GM18520 (cell line): ENCODE data around the gene TYK2.
A peak's percentile ranks its signal among the peaks of the same experiment; 100 is the strongest.
"Not testable (repeated sequence)": the region's sequence is repeated elsewhere in the genome, so short reads cannot be mapped to it uniquely, and the experiment has no call there.

Experiments used
- ATAC-seq: cut with Tn5 transposase; IDR thresholded peaks from one replicate; pipeline ENCODE4 v1.9.1; 2021; ENCODE audit not compliant: unreplicated experiment

Gene TYK2

DNA sequence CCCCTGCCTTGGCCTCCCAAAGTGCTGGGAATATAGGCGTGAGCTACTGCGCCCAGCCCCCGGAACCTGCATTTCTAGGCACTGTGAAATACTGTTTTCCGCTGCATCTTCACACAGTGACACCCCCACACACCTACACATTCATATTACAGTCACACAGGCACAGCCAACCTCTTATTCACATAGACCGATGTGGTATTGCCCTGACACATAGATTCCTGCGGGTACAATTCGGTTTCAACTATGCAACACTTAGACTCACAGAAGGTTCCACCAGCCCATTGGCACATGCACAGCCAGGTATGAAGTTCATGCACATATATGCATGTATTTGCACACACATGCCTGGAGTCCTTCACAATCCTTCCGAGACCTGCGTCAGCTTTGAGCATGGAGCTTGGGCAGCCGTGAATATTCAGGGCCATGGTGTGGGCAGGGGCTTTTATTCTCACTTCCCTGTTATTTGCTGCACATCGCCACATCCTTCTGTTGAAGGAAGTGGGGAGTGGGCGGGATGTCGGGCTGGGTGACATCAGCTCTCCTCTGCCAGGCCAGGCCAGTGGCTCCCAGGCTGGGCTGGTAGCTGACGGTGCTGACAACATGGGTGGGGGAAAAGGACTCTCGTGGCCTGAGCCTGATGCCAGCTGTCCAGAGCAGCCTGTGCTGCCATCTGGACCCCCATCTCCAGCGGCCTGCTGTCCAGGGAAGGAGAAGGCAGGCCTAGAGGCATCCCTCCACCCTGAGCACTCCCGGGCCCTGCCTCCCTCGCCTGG, 28.3 kb upstream of the TYK2 start:
- no peak for ATAC-seq

DNA sequence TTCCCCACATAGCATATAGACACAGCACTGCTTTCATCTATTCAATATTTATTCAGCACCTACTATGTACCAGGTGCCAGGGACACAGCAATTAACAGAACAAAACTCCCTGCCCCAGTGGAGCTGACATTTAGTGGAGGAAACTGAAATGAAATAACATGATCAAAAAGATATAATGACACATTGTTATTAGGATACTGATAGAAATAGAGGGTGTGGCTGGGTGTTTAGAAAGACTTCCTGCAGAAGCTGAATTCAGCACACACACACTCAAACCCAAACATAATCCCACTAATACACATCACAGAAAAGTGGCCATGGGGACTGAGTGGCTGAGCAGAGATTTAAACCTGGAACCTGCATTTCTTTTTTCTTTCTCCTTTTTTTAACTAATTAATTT, 26.7 kb upstream of the TYK2 start:
- no peak for ATAC-seq

DNA sequence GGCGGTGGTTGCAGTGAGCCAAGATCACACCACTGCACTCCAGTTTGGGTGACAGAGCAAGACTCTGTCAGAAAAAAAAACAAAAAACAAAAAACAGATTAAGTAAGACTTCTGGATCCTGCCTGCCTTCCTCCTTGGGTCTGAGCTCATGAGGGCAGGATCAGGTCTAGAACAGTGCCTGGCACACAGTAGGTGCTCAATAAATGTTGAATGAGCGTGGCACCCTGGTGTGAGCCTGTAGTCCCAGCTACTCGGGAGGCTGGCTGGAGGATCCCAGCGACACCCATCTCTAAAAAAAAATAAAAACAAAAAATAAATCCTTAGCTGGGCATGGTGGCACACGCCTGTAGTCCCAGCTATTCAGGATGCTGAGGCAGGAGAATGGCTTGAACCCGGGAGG, 25.8 kb upstream of the TYK2 start:
- ATAC-seq: no peak

DNA sequence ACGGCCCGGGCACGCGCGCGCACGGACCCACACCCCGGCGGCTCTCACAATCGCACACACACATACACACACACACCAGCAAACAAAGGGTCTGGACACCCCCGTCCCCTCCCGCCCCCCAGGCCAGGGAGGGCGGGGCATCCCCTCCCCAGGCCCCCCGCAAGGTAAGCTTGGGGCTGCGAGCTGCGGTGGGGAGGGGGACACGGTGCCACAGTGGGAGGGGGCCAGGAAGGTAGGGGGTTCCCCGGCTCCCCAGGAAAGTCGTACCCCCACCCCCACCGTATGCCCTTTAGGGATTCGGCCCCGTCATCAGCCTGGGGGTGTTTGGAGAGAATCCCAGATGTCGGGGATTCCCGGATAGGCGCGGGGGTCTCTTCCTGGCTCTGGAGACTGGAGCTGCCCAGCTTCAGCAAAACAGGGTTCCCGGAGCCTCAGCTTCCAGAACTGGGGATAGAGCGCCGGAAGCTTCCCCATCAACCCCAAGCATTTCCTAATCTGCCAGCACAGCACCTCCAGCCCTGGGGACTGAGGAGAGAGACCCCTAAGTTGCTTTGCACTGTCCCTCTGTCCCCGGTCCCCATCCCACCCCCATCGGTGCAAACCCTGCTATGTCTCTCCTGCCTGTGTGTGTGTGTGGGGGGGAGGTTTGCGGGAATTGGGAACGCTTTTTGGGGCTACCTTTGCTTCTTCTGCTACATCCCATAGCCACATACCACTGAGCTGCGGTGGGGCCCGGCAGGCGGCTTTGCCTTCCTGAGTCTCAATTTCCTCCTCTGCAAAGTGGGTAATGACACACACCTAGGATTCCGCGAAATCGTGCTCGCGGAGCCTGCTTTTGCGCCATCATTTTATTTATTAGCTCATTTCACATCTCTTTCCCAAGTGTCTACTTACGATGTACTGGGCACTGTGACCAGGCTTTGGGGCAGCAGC, 24.8 kb upstream of the TYK2 start:
- no peak for ATAC-seq

DNA sequence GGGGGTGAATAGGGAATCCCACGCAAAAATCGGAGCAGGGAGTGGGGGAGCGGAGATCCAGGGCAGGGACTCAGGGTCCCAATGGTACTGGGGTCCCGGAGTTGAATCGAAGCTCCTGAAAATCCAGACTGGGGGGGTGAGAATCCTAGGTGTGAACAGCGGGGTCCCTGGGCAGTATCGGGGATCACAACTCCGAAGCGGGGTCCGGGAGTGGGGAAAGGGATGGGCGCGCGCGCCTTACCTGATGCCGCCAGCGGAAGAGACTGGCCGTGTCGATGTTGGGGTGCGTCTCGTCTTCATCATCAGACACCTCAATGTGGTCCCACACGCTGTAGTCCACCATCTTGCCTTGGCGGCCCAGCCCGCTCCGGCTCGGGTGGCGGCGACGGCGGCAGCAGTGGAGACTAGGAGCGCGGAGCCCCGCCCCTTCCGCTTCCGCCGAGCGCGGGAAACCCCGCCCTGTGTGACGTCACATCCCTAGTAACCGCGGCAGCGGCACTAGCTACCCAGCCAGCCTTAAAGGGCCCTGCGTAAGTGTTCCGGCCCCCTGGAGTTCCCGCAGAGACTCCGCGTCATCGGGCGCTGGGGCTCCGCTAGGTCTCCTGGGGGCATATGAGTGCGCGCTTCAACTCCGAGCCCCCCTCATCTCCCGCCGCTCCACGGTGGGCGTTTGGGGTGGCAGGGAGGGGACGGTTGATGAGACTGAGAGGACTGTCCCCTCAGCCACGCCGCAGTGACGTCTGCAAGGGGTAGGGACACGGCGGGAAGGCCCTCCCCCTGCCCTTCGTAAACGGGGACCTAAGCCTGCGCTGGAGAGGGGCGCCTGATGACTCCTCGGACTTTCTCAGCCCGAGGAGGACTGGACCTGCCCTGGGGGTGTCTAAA, 23.0 kb upstream of the TYK2 start, which contains the start of gene CDC37:
Gene CDC37 (minus strand): TSS at position 406 of the 885 bp plus-strand sequence. CDS start 63 bp downstream, at position 343.
- ATAC-seq: peak; percentile 77

DNA sequence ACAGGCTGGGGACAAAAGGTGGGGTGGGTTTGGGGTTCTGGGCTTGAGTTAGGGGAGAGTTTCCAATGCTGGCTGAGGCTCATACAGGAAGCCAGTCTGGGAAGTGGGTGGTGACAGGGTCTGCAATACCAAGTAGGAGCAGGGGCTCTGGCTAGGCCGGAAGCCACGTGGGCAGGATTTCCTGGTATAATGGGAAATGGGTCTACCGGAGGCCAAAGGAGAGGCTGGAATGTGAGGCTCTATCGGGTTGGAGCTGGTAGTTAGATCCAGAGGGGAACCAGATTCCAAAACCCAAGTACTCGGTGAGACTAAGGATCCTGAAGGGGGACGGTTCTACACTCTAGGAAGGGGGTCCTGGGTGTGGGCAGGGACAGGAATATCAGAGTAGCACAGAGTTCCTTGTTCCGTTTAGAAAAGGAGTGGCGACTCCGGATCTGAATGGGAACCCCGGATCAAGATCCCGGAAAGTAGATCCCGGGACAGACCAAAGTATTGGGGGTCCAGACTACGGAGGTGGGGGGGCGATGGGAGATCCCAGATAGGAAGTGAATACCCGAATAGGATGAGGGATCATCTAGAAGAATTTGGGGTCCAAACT, 22.2 kb upstream of the TYK2 start:
- no peak for ATAC-seq

DNA sequence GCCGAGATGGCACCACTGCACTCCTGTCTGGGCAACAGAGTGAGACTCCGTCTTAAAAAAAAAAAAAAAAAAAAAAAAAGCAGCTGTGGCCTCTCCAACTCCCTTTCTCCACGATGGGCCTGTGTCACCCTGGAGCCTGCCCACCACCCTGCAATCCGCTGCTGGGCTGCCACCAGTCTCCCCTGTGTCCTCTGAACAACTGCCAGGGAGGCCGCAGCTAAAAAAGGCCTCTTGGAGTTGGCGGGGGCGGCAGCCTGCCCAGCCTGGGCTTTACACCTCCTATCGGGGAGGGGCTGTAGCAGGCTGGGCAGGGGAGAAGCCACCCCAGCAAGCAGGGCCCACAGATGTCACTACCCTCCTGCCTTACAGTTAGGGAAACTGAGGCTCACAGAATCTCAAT, 19.5 kb upstream of the TYK2 start:
- no peak for ATAC-seq

DNA sequence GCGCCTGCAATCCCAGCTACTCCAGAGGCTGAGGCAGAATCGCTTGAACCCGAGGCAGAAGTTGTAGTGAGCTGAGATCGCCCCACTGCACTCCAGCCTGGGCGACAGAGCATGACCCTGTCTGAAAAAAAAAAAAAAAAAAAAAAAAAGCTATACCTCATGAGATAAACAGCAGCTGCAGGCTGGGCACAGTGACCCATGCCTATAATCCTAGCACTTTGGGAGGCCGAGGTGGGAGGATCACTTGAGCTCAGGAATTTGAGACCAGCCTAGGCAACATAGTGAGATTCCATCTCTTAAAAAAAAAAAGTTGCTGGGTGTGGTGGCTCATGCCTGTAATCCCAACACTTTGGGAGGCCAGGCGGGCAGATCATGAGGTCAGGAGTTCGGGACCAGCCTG, 19.0 kb upstream of the TYK2 start:
- not testable (repeated sequence) for ATAC-seq

DNA sequence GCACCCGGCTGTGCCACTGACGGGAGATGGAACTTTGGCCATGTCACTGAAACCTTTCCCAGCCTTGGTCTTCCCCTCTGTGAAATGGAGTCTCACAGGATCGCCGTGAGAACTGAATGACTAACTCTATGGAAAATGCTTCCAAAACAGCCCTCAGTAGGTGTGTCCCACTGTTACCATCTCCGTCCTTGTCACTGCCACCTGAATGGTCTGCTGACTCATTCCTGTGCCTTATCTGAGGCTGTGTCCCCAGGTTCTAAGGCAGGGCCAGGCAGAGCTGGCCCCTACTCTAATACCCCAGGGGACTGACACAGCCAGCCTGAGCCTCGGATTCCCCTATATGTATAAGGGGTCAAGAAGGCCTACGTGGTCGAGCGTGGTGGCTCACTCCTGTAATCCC, 18.4 kb upstream of the TYK2 start:
- no peak for ATAC-seq

DNA sequence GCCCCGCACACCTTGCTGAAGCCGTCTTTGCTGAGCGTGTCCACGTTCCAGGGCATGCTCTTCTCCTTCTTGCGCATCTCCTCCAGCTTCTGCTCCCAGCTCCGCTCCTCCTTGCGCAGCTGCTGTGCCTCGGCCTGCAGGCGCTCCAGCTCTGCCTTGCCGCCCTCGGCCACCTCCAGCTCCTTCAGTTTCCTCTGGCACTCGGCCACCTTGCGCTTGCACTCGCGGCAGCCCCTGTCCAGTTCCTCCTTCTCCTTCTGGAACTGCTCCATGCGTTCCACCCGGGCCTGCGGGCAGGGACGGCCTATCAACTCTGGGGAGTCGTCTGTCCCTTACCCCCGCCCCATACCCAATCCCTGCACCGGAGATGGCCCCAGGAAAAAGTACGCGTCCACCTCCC, 15.5 kb upstream of the TYK2 start:
- no peak for ATAC-seq

DNA sequence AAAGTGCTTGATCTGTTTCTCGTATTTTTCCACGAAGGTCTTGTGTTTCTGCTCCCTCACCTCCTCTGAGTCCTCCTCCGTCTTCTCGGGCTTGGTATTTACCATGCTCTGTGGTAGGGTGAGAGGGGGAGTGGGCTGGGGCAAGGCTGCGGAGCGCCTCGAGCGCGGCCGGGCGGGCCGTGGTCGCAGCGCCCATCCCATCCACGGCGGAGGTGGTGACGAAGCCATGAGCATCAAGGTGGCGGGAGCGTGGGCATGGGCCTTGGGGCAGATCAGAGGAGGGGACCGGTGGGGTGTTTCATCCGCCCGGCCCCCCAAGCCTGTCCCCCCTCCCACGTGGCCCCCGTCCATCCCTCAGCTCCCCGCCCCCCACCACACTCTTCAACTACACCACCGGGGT, 15.1 kb upstream of the TYK2 start:
- no peak for ATAC-seq

DNA sequence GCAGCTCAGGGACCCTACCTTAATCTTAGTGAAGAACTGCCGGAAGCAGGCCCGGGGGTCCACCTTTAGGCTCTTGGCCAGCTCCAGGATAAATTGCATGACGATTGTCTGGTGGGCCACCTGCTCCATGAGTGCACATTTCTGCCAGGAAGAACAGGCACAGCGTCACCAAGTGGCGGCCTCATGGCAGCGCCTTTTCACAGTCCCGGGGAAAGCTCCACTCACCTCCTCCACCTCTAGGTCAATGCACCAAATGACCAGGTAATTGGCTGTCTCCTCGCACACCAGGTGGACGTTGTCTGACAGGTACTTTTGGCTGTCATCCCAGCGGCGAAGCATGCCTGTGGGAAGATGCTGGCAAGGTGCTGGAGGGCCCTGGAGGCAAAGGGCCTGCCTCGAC, 14.6 kb upstream of the TYK2 start:
- no peak for ATAC-seq

DNA sequence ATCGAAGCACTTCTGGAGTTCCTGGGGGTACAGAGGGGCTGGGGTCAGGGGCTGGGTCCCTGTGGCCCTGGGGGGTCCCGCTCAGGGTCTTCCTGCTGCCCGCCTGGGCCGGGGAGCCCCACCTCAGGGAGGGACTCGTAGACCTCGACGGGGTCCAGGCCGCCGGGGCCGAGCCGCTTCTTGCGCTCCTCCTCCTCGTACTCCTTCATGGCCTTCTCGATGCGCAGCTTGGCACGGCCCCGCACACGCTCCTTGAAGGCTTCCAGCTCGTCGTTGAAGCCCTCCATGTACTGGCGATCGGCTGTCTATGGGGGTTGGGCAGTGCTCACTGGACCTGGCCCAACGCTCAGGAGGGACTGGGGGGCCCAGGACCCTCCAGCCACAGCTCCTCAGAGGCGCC, 12.8 kb upstream of the TYK2 start:
- no peak for ATAC-seq

DNA sequence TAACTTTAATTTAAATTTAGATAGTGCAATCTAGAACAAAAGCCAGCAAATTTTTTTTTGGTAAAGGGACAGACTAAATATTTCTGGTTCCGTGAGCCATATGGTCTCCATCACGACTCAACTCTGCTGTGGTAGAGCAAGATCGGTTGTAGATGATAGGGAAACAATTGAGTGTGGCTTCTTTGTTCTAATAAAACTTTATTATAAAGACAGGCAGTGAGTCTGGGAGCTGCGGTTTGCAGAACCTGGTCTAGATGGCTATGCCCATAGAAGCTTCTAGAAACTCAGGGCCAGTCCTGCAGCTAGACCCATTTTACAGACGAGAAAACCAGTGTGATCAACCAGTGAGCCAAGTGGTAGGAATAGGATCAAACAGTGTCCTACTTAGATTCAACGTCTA, 11.7 kb upstream of the TYK2 start:
- ATAC-seq: no peak

DNA sequence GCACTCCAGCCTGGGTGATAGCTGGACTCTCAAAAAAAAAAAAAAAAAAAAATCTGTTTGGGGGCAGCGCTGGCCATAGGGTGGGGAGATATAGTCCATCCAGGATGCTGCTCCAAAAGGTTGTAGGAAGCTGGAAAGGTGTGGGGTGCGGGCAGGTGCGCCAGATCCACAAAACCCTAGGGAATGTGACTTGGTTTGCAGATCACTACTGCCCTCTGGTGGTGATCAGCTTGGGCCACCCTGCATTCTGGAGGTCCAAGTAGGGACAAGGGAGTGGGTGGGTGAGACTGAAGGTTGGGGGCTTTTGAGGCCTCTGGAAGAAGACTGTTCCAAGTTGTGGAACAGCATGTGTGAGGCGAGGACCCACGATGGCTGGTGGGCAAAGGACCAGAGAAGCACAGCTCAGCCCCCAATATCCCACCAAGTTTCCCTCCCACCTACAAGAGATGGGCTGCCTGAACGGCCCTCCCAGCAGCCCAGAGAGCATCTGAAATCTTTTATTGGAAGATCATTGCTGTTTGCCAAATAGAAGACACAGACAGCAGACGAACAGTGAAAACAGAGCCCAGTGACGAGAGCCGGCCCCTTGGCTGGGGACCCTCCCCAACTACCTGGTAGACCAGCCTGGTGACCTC, 10.4 kb upstream of the TYK2 start:
- ATAC-seq: no peak

DNA sequence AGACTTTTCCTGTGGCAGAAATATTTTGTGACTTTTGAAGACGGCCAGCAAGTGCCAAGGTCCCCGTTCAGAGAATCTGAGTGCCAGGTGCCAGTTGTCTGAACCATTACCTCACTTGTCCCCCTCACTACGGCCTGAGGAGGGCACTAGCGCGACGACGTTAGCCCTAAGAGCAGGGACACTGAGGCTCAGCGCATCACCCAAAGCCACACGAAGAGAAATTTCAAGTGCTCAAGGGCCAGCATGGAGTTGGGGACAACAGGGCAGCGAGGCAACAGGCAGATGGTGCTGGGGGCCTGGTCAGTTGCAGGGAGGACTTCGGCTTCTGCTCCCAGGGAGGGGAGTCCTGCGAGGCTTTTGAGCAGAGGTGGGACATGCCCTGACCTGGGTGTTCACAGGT, 9.5 kb upstream of the TYK2 start:
- ATAC-seq: no peak

DNA sequence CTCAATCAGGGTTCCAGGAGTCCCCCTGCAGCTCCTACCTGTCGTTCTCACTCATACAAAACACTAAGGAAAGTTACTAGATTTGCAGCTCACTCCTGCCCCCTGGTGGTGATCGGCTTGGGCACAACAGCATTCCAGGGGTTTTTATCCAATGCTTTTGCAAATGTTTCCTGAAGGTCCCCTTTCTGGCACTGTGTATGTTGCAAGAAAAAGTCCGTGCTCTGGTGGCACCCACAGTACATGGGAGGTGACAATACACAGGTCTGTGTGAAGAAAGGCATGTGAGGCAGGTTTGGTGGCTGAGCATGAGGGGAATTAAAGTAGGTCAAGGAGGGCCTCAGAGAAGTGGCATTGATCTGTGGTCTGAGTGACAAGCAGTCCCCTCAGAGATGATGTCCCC, 8.6 kb upstream of the TYK2 start:
- no peak for ATAC-seq

DNA sequence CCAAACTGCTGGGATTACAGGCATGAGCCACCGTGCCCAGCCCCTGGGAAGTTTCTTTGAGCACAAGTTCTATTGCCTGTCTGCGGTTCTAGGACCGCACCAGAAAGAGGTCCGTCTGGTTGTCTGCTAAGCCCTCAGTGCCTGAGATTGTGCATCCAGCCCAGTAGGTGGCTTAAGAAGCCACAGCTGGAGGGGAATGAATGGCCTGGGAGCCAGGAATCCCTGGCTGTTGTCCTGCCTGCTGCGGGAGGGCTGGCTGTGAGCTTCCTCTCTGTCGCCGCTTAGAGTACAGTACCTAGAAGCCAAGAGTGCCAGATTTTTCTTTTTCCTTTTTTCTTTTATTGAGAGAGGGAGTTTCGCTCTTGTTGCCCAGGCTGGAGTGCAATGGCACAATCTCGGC, 4.2 kb upstream of the TYK2 start:
- no peak for ATAC-seq

DNA sequence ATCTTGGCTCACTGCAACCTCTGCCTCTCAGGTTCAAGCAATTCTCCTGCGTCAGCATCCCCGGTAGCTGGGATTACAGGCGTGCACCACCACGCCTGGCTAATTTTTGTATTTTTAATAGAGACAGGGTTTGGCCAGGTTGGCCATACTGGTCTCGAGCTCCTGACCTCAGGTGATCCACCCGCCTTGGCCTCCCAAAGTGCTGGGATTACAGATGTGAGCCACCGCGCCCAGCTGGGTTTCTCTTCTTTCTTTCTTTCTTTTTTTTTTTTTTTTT, 2.8 kb upstream of the TYK2 start:
- ATAC-seq: not testable (repeated sequence)

DNA sequence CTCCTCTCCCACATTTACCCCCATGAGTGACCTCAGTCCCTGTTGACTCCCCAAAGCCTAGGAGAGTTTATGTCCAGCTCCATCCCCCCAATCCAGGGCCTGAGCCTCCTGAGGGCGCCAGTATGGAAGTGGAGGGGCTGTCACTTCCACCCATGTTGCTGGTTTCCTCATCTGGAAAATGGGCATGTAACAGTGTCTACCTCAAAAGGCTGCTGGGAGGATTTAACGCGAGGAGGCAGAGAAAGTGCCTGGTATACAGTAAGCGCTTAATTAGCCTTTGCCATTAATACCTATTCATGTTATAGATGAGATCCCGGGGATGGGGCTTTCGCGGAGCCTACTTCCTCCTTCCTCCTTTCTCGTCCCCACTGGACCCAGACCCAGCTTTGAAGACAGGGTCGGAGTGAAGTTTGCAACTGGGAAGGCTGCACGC, 476 bp downstream of the TYK2 start:
- no peak for ATAC-seq

DNA sequence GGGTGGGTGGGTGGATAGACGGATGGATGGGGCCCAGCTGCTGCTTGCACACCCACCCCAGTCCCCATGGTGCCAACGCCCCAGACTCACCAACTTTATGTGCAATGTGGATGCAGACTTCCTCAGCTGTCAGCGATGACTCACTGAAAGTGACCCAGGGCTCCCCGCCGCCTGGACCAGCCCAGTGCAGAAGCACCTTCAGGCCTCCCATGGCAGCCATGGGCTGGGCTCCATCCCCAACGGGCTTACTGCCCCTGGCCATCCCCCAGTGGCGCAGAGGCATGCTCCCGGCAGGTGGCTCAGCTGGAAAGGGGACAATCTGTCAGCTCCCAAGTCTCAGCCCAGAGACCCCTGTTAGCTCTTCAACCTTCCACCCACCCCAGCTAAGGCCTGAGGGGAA, 2.2 kb downstream of the TYK2 start:
- no peak for ATAC-seq
